Trophoblast cell (in vitro differentiated cells and primary cell): ENCODE data around the gene STK10.

Experiments used
- DNase-seq, 2 donors: peaks; one replicate each; pipeline ENCODE4 v3.0.0-alpha.2; 2016
- H2AFZ ChIP-seq: 2 replicates; pipeline ENCODE4 v1.6.1; 2013; ENCODE audit warnings: low read length, moderate library complexity, mild to moderate bottlenecking; ENCODE audit not compliant: insufficient read depth, poor library complexity
- H2AK5ac ChIP-seq: 2 replicates; pipeline ENCODE4 v1.6.1; 2013; ENCODE audit warnings: mild to moderate bottlenecking, low read length
- H2BK120ac ChIP-seq: 2 replicates; pipeline ENCODE4 v1.6.1; 2013; ENCODE audit warnings: low read length, mild to moderate bottlenecking, moderate library complexity; ENCODE audit not compliant: insufficient read depth, poor library complexity
- H2BK12ac ChIP-seq: 2 replicates; pipeline ENCODE4 v1.6.1; 2013; ENCODE audit warnings: mild to moderate bottlenecking, low read length, moderate library complexity
- H2BK5ac ChIP-seq: 2 replicates; pipeline ENCODE4 v1.6.1; 2013; ENCODE audit warnings: low read length, low read depth, moderate library complexity, mild to moderate bottlenecking; ENCODE audit not compliant: poor library complexity
- H3K14ac ChIP-seq: 2 replicates; pipeline ENCODE4 v1.6.1; 2013; ENCODE audit warnings: mild to moderate bottlenecking, low read length
- H3K18ac ChIP-seq: 2 replicates; pipeline ENCODE4 v1.6.1; 2013; ENCODE audit warnings: mild to moderate bottlenecking, low read length
- H3K23ac ChIP-seq: 2 replicates; pipeline ENCODE4 v1.6.1; 2013; ENCODE audit warnings: low read length
- H3K27ac ChIP-seq: 2 replicates; pipeline ENCODE4 v1.5.1; 2013; ENCODE audit warnings: low read depth, mild to moderate bottlenecking, inconsistent platforms, low read length, moderate library complexity
- H3K27me3 ChIP-seq: 2 replicates; pipeline ENCODE4 v1.6.1; 2013; ENCODE audit warnings: inconsistent platforms, mild to moderate bottlenecking, low read length, moderate library complexity; ENCODE audit not compliant: insufficient read depth
- H3K36me3 ChIP-seq, 2 experiments: 1 replicate in 1 of 2; 2 replicates in 1 of 2; pipeline ENCODE4 v1.6.1; 2013; ENCODE audit warnings: low read length in 2 of 2, mild to moderate bottlenecking in 2 of 2, moderate library complexity in 1 of 2; ENCODE audit not compliant: insufficient read depth in 2 of 2, control insufficient read depth in 1 of 2
- H3K4ac ChIP-seq: 2 replicates; pipeline ENCODE4 v1.6.1; 2013; ENCODE audit warnings: low read depth, mild to moderate bottlenecking, low read length, moderate library complexity
- H3K4me1 ChIP-seq, 2 experiments: 1 replicate in 1 of 2; 2 replicates in 1 of 2; pipeline ENCODE4 v1.6.1; 2013; ENCODE audit warnings: low read length in 2 of 2, mild to moderate bottlenecking in 2 of 2, moderate library complexity in 1 of 2; ENCODE audit not compliant: insufficient read depth in 2 of 2, control insufficient read depth in 1 of 2
- H3K4me2 ChIP-seq: 2 replicates; pipeline ENCODE4 v1.6.1; 2013; ENCODE audit warnings: inconsistent platforms, mild to moderate bottlenecking, low read length, moderate library complexity
- H3K4me3 ChIP-seq: 2 replicates; pipeline ENCODE4 v1.5.1; 2013; ENCODE audit warnings: mild to moderate bottlenecking, low read depth, low read length, inconsistent platforms
- H3K79me1 ChIP-seq: one replicate; pipeline ENCODE4 v1.6.1; 2013; ENCODE audit warnings: low read length
- H3K79me2 ChIP-seq: 2 replicates; pipeline ENCODE4 v1.6.1; 2013; ENCODE audit warnings: low read length, mild to moderate bottlenecking; ENCODE audit not compliant: control insufficient read depth, insufficient read depth, poor library complexity
- H3K9ac ChIP-seq: 2 replicates; pipeline ENCODE4 v1.6.1; 2013; ENCODE audit warnings: mild to moderate bottlenecking, low read length
- H3K9me3 ChIP-seq: 2 replicates; pipeline ENCODE4 v1.6.1; 2013; ENCODE audit warnings: low read depth, mild to moderate bottlenecking, control low read depth, inconsistent platforms, low read length; ENCODE audit not compliant: insufficient read depth
- H4K12ac ChIP-seq: 2 replicates; pipeline ENCODE4 v1.6.1; 2013; ENCODE audit warnings: low read depth, mild to moderate bottlenecking, low read length, moderate library complexity
- H4K8ac ChIP-seq: 2 replicates; pipeline ENCODE4 v1.6.1; 2013; ENCODE audit warnings: low read depth, mild to moderate bottlenecking, low read length, moderate library complexity
- H4K91ac ChIP-seq: one replicate; pipeline ENCODE4 v1.6.1; 2013; ENCODE audit warnings: low read depth, mild to moderate bottlenecking, low read length, moderate library complexity
- WGBS: extraction: QIAGEN DNeasy Blood & Tissue Kit; methylation state at CpG from one replicate; pipeline ENCODE4 v1.1.7; 2013; ENCODE audit warnings: missing lambda C conversion rate; ENCODE audit not compliant: insufficient read length, insufficient coverage; ENCODE audit errors: extremely low coverage; 5-methylcytosine and 5-hydroxymethylcytosine counted together

STK10 gene

GRCh38 chr5:172142709-172143215 is 45.3 kb downstream of the STK10 start:
- Histone ChIP-seq H3K4me2 (no peak overlapping the region), H2AFZ (no peak overlapping the region), H4K91ac (peak overlapping the region; percentile 58), H3K9me3 (no peaks in the 10 kb centered on the region), H2BK120ac (peak overlapping the region; percentile 57), H3K4ac (peak overlapping the region; percentile 47), H4K8ac (no peak overlapping the region), H3K14ac (no peak overlapping the region), H3K27me3 (no peaks in the 10 kb centered on the region), H3K18ac (peak overlapping the region; percentile 14), H3K4me1 (peaks cover 39 to 47% of the 10 kb centered on the region in 2 experiments), H3K4me3 (no peak overlapping the region), H3K27ac (no peak overlapping the region), H2BK12ac (peak overlapping the region; percentile 1), H3K79me1 (peaks cover 31% of the 10 kb centered on the region), H3K9ac (no peak overlapping the region), H3K36me3 (peaks cover 0 to 2% of the 10 kb centered on the region in 2 experiments), H4K12ac (no peak overlapping the region), H3K79me2 (peaks cover 2% of the 10 kb centered on the region), H3K23ac (no peak overlapping the region), H2AK5ac (no peak overlapping the region), H2BK5ac (no peak overlapping the region)
- WGBS, result no CpG with 5 or more reads among the region's 5 CpGs
- DNase-seq, result peak; percentile 90 to 94

GRCh38 chr5:172141949-172142319 is 46.1 kb downstream of the STK10 start:
- no peak overlapping the region for H3K4me3 ChIP-seq
- peaks cover 39 to 47% of the 10 kb centered on the region in 2 experiments for H3K4me1 ChIP-seq
- peak overlapping the region; percentile 55 for H2BK120ac ChIP-seq
- no peaks in the 10 kb centered on the region for H3K36me3 ChIP-seq
- H3K9me3 ChIP-seq, result no peaks in the 10 kb centered on the region
- H3K18ac ChIP-seq, result no peak overlapping the region
- H3K14ac ChIP-seq, result no peak overlapping the region
- H3K4me2 ChIP-seq, result no peak overlapping the region
- H3K79me1 ChIP-seq, result peaks cover 32% of the 10 kb centered on the region
- no peak overlapping the region for H2AK5ac ChIP-seq
- H4K8ac ChIP-seq, result no peak overlapping the region
- peak overlapping the region; percentile 23 for H2BK12ac ChIP-seq
- no peak overlapping the region for H3K27ac ChIP-seq
- H2AFZ ChIP-seq, result no peak overlapping the region
- H2BK5ac ChIP-seq, result no peak overlapping the region
- no CpG with 5 or more reads among the region's 5 CpGs for WGBS
- no peak overlapping the region for H3K23ac ChIP-seq
- peak overlapping the region; percentile 56 for H4K91ac ChIP-seq
- peaks cover 2% of the 10 kb centered on the region for H3K79me2 ChIP-seq
- H3K4ac ChIP-seq, result no peak overlapping the region
- no peaks in the 10 kb centered on the region for H3K27me3 ChIP-seq
- peak; percentile 64 to 70 for DNase-seq
- no peak overlapping the region for H3K9ac ChIP-seq
- no peak overlapping the region for H4K12ac ChIP-seq

- no peak overlapping the region for H2AK5ac ChIP-seq
- no peak overlapping the region for H2BK120ac ChIP-seq
- no peak overlapping the region for H4K91ac ChIP-seq
- DNase-seq, result peak; percentile 83 to 87
- no peaks in the 10 kb centered on the region for H3K9me3 ChIP-seq
- no peaks in the 10 kb centered on the region for H3K36me3 ChIP-seq
- H3K4ac ChIP-seq, result no peak overlapping the region
- no peak overlapping the region for H2AFZ ChIP-seq
- H3K79me1 ChIP-seq, result peaks cover 29% of the 10 kb centered on the region
- H3K23ac ChIP-seq, result no peak overlapping the region
- H3K79me2 ChIP-seq, result peaks cover 2% of the 10 kb centered on the region
- H3K14ac ChIP-seq, result no peak overlapping the region
- no peak overlapping the region for H4K8ac ChIP-seq
- H2BK5ac ChIP-seq, result no peak overlapping the region
- no peak overlapping the region for H3K27ac ChIP-seq
- H3K4me1 ChIP-seq, result peaks cover 33 to 37% of the 10 kb centered on the region in 2 experiments
- no peak overlapping the region for H3K9ac ChIP-seq
- H3K4me2 ChIP-seq, result no peak overlapping the region
- WGBS, result no CpG with 5 or more reads among the region's 6 CpGs
- H3K27me3 ChIP-seq, result no peaks in the 10 kb centered on the region
- H4K12ac ChIP-seq, result no peak overlapping the region
- H3K18ac ChIP-seq, result no peak overlapping the region
- no peak overlapping the region for H3K4me3 ChIP-seq
- H2BK12ac ChIP-seq, result no peak overlapping the region
Observed at GRCh38 chr5:172140866-172141265, 47.2 kb downstream of the STK10 start.

GRCh38 chr5:172140120-172140519 is 47.9 kb downstream of the STK10 start:
- Histone ChIP-seq H2BK120ac (no peak overlapping the region), H2AFZ (no peak overlapping the region), H3K18ac (no peak overlapping the region), H3K4ac (no peak overlapping the region), H3K9ac (no peak overlapping the region), H3K4me2 (no peak overlapping the region), H3K36me3 (no peaks in the 10 kb centered on the region), H4K8ac (no peak overlapping the region), H4K91ac (no peak overlapping the region), H3K4me1 (peaks cover 25 to 29% of the 10 kb centered on the region in 2 experiments), H4K12ac (no peak overlapping the region), H3K23ac (no peak overlapping the region), H3K79me1 (peaks cover 23% of the 10 kb centered on the region), H3K4me3 (no peak overlapping the region), H3K79me2 (peaks cover 1% of the 10 kb centered on the region), H2AK5ac (no peak overlapping the region), H3K27me3 (no peaks in the 10 kb centered on the region), H3K14ac (no peak overlapping the region), H3K27ac (no peak overlapping the region), H3K9me3 (no peaks in the 10 kb centered on the region), H2BK12ac (no peak overlapping the region), H2BK5ac (no peak overlapping the region)
- WGBS, result no CpG with 5 or more reads among the region's 9 CpGs
- no peak for DNase-seq
